A673 (cell line): ENCODE measurements around the gene NRXN3.

Experiments used
- EZH2 ChIP-seq: fragments of 200-600 bp; sonication (generic); IDR thresholded peaks from 2 replicates; pipeline ENCODE4 v1.6.1; 2017; ENCODE audit warnings: borderline replicate concordance, low read depth, mild to moderate bottlenecking, mixed read lengths, antibody characterized with exemption, low read length; ENCODE audit not compliant: poor library complexity, severe bottlenecking
- TF ChIP-seq, protein P1 (sequence below): fragments of 300-800, 200-600 bp; sonication (generic); conservative IDR thresholded peaks from 2 replicates; pipeline ENCODE4 v1.5.1; 2017; ENCODE audit warnings: low read depth, mild to moderate bottlenecking, antibody characterized with exemption, low read length, moderate library complexity, mixed read lengths

DNA sequence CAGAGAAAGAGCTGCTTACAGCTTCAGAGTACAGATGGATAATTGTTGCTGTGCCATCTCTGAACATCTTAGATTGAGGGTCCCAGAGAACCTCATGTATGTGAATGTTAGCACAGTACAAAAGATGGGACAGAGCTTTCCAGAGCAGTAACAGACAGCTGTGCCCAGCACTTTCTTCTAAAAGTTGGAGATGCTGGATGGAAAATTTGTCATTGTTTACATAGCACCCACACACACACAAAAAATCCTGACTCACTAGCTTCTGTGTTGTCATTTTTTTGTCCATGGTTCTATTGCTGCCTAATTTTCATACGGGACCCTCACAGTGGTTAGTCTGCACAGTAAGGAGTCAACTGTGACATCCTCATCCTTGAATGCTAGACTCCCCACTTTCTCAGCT lies 1666.4 kb downstream of the NRXN3 start:
- TF ChIP-seq, protein P1, sequence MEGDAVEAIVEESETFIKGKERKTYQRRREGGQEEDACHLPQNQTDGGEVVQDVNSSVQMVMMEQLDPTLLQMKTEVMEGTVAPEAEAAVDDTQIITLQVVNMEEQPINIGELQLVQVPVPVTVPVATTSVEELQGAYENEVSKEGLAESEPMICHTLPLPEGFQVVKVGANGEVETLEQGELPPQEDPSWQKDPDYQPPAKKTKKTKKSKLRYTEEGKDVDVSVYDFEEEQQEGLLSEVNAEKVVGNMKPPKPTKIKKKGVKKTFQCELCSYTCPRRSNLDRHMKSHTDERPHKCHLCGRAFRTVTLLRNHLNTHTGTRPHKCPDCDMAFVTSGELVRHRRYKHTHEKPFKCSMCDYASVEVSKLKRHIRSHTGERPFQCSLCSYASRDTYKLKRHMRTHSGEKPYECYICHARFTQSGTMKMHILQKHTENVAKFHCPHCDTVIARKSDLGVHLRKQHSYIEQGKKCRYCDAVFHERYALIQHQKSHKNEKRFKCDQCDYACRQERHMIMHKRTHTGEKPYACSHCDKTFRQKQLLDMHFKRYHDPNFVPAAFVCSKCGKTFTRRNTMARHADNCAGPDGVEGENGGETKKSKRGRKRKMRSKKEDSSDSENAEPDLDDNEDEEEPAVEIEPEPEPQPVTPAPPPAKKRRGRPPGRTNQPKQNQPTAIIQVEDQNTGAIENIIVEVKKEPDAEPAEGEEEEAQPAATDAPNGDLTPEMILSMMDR: no peak
- no peak for TF ChIP-seq EZH2
